Measurements from ENCODE around the gene PISD. TPM values are rescaled to one million over a fixed set of nuclear protein-coding genes. Genes with fewer than 3 reads are reported as not detected.

The PISD gene
- total and polyA plus RNA-seq, 2 of the 8 experiments (the other 6 are each of a cell fraction or from before 2014, with no cell fraction given) = 47.8 to 48.2 TPM

DNA sequence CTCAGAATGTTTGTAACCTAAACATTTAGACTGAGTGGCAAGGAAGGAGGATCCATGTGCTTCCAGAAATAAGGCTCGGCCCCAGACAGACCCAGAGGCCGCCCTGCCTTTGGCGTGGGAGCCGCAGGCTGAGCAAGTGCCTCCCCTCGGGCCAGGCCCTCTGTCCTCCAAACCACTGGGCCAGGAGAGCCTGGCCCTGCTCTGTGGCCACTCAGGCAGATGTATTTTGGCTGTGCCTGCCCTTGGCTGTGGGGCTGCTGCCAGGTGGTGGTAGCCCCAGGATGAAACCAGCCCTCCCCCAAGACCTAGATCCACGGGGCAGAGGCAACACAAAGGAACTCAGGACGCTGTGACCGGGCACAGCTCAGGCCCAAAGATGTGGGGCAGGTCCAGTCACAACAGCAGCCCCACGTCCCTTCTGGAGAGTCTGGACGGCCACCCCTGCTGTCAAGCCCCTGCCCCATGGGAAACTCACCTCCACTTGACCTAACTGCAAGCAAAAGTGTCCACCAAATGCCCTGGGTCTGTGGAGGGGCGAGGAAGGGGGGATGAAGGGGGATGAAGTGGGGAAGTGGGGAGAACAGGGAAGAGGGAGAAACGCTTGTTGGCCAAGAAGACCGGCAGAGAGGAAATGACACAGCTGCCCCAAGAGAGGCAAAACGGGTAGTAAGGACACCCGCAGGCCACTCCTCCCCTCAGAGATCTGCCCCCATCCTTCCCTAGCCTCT, 24.0 kb downstream of the PISD start (continued):
- TF ChIP-seq, protein P1, sequence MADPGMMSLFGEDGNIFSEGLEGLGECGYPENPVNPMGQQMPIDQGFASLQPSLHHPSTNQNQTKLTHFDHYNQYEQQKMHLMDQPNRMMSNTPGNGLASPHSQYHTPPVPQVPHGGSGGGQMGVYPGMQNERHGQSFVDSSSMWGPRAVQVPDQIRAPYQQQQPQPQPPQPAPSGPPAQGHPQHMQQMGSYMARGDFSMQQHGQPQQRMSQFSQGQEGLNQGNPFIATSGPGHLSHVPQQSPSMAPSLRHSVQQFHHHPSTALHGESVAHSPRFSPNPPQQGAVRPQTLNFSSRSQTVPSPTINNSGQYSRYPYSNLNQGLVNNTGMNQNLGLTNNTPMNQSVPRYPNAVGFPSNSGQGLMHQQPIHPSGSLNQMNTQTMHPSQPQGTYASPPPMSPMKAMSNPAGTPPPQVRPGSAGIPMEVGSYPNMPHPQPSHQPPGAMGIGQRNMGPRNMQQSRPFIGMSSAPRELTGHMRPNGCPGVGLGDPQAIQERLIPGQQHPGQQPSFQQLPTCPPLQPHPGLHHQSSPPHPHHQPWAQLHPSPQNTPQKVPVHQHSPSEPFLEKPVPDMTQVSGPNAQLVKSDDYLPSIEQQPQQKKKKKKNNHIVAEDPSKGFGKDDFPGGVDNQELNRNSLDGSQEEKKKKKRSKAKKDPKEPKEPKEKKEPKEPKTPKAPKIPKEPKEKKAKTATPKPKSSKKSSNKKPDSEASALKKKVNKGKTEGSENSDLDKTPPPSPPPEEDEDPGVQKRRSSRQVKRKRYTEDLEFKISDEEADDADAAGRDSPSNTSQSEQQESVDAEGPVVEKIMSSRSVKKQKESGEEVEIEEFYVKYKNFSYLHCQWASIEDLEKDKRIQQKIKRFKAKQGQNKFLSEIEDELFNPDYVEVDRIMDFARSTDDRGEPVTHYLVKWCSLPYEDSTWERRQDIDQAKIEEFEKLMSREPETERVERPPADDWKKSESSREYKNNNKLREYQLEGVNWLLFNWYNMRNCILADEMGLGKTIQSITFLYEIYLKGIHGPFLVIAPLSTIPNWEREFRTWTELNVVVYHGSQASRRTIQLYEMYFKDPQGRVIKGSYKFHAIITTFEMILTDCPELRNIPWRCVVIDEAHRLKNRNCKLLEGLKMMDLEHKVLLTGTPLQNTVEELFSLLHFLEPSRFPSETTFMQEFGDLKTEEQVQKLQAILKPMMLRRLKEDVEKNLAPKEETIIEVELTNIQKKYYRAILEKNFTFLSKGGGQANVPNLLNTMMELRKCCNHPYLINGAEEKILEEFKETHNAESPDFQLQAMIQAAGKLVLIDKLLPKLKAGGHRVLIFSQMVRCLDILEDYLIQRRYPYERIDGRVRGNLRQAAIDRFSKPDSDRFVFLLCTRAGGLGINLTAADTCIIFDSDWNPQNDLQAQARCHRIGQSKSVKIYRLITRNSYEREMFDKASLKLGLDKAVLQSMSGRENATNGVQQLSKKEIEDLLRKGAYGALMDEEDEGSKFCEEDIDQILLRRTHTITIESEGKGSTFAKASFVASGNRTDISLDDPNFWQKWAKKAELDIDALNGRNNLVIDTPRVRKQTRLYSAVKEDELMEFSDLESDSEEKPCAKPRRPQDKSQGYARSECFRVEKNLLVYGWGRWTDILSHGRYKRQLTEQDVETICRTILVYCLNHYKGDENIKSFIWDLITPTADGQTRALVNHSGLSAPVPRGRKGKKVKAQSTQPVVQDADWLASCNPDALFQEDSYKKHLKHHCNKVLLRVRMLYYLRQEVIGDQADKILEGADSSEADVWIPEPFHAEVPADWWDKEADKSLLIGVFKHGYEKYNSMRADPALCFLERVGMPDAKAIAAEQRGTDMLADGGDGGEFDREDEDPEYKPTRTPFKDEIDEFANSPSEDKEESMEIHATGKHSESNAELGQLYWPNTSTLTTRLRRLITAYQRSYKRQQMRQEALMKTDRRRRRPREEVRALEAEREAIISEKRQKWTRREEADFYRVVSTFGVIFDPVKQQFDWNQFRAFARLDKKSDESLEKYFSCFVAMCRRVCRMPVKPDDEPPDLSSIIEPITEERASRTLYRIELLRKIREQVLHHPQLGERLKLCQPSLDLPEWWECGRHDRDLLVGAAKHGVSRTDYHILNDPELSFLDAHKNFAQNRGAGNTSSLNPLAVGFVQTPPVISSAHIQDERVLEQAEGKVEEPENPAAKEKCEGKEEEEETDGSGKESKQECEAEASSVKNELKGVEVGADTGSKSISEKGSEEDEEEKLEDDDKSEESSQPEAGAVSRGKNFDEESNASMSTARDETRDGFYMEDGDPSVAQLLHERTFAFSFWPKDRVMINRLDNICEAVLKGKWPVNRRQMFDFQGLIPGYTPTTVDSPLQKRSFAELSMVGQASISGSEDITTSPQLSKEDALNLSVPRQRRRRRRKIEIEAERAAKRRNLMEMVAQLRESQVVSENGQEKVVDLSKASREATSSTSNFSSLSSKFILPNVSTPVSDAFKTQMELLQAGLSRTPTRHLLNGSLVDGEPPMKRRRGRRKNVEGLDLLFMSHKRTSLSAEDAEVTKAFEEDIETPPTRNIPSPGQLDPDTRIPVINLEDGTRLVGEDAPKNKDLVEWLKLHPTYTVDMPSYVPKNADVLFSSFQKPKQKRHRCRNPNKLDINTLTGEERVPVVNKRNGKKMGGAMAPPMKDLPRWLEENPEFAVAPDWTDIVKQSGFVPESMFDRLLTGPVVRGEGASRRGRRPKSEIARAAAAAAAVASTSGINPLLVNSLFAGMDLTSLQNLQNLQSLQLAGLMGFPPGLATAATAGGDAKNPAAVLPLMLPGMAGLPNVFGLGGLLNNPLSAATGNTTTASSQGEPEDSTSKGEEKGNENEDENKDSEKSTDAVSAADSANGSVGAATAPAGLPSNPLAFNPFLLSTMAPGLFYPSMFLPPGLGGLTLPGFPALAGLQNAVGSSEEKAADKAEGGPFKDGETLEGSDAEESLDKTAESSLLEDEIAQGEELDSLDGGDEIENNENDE (IDR thresholded peaks at IDR 0.05; ENCODE audit: insufficient replicate concordance, low read length) = no peak
- TF ChIP-seq CBX8 (IDR thresholded peaks at IDR 0.05; ENCODE audit: borderline replicate concordance, low read depth, low read length) (no peak), PHF8 (conservative IDR thresholded peaks at IDR 0.05; ENCODE audit: low read depth, low read length) (no peak), TCF12 (IDR thresholded peaks at IDR 0.05; ENCODE audit: low read depth, low read length) (no peak), SAP30 (IDR thresholded peaks at IDR 0.05; ENCODE audit: insufficient read depth, insufficient replicate concordance, low read length) (no peak), CHD1 (IDR thresholded peaks at IDR 0.05; ENCODE audit: low read depth, low read length) (no peak), TAF1 (IDR thresholded peaks at IDR 0.05; ENCODE audit: low read depth, low read length) (no peak), SIX5 (IDR thresholded peaks at IDR 0.05; ENCODE audit: low read depth, low read length) (no peak), CEBPB (IDR thresholded peaks at IDR 0.05; ENCODE audit: low read depth, low read length) (no peak)

Data from H1 (cell line).